Femur (tissue), 1 donor: ENCODE data around the gene DPP6.
A peak's percentile ranks its signal among the peaks of the same experiment; 100 is the strongest.

Source experiments
- DNase-seq: peaks from one replicate; pipeline ENCODE4 v3.0.0-alpha.2; 2017

Gene DPP6

GRCh38 chr7:154345093-154345492 is 292.9 kb downstream of the DPP6 start:
- DNase-seq: no peak

GRCh38 chr7:154347700-154348266 is 295.6 kb downstream of the DPP6 start:
- no peak for DNase-seq

DNA sequence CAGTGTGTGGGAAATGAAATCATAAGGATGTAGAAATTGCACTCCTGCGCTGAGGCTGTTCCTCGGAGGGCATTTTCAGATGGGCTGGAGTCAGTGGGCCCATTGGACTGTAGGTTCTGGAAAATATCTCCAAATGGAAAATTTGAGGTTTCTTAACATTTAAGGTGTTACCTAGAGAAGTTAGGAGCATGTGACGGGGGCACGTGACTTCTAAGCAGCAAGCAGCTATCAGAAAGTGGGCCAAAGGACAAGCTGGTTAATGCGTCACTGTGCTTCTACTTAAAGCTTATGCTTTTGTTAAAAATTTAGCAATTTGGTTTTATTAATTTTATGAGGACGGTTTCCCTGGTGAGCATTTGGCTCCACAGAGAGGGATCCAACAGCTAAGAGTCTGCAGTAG is 298.7 kb downstream of the DPP6 start:
- DNase-seq: no peak

GRCh38 chr7:154353355-154353767 is 301.2 kb downstream of the DPP6 start:
- no peak for DNase-seq

DNA sequence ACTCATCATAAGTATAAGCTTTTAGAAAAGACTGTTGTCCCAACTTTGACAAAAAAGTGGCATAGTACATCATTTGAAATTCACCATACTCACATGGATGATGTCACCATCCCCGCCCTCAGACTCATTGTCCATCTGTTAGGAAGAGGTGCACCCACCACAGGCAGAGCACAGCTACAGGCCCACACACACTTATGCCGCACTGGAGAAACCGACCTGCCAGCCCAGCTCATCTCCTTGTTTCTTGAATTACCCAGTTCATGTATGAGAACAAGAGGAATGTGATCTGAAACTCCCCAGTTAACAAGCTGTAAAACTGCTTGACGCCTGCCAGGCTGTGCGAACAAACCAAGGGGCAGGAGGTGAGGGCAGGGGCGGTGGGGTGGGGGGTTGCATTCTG is 312.0 kb downstream of the DPP6 start:
- DNase-seq: no peak

DNA sequence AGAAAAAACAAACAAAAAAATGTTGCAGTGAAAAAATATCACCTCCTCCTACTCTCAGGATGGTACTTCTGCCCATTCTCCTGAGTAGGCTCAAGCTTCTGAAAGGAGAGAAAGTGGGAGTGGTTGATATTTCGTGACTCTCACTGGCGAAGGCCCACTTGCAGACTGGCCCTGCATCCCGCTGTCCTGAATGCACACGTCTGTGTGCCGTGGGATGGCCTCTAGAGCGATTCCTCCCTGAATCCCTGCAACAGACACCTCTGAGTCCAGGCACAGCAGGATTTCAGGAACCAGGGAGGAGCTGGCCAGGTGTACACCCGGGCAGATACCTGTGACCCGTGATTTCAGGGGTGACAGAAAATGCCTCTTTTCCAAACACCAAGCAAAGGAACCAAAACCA is 319.2 kb downstream of the DPP6 start:
- no peak for DNase-seq

- DNase-seq: no peak
These were observed 319.9 kb downstream of the DPP6 start for GRCh38 chr7:154372011-154372601.

GRCh38 chr7:154373956-154374355 is 321.8 kb downstream of the DPP6 start:
- no peak for DNase-seq

- DNase-seq: peak; percentile 26
These were observed 323.8 kb downstream of the DPP6 start for GRCh38 chr7:154375956-154376355.

DNA sequence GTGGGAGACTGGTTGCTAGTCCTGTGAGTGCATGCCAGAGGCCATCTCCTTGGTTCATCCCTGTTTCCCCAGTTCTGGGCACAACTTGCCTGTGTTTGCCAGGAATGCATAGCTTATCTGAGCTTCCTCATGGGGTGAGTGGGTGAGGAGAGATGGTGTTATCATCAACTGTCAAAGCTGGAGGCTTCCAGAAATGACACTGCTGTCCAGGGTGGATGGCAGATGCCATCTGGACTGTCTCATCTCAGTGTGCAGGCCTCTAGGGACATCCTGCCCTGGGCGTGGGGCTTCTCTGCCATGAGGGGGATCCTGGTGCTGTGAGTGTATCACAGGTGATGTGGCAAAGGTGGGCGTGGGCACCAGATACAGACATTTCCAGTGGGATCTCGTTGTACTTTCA is 328.6 kb downstream of the DPP6 start:
- DNase-seq: no peak

- no peak for DNase-seq
These were observed 330.8 kb downstream of the DPP6 start for GRCh38 chr7:154383045-154383444.

DNA sequence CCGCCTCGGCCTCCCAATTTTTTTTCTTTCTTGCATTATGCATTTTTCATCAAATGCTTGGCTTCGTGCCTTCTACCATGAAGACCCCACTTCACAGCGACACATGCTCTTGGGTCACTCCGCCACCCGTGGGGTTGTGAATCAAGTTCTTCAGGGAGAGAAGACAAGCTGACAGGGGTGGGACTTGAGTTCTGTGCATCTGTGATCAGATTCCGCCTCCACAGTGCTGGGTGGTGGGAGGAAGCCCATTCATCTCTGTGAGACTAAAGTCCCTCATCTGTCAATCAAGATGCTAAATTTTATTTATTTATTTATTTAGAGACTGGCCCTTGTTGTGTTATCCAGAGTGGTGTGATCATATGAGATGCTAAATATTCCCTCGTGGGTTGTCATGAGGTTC is 333.0 kb downstream of the DPP6 start:
- DNase-seq: no peak

- DNase-seq: no peak
These were observed 335.1 kb downstream of the DPP6 start for GRCh38 chr7:154387252-154387651.

- DNase-seq: no peak
These were observed 336.2 kb downstream of the DPP6 start for GRCh38 chr7:154388412-154388811.

DNA sequence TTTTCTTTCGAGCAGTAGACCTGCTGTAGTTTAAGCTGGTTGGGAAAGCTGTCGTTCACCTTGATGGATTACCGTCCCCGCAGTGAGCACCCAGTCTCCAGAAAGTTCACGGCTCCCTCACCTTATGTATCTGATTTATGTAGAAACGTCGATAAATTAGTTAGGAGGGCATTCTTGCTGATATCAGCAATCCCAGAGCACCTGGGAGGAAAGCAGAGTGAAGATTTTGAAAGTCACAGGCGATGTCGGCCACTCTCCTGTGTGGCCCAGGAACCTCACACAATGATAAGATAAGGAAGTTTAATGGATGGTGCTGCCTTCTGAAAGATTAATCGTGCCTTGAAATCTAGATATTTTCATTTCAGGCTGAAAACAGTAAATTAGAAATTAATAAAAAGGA is 336.8 kb downstream of the DPP6 start:
- no peak for DNase-seq

- DNase-seq: no peak
These were observed 338.8 kb downstream of the DPP6 start for GRCh38 chr7:154390961-154391360.

GRCh38 chr7:154394804-154395203 is 342.6 kb downstream of the DPP6 start:
- no peak for DNase-seq

DNA sequence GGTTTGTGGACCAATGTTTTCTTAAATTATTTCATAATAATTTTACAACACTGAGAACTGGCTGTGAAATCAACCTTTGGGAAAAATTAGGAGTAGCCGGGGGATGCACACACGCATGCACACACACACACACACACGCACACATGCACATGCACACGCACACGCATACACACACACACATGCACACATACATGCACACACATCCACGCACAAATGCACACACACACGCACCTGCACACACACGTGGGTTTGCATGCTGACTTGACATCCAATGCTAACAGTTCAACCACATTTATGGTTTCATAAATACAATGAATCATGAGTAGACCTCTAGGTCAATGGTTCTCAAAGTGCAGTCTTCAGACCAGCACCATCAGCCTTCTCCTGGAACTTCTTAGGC is 354.1 kb downstream of the DPP6 start:
- no peak for DNase-seq

DNA sequence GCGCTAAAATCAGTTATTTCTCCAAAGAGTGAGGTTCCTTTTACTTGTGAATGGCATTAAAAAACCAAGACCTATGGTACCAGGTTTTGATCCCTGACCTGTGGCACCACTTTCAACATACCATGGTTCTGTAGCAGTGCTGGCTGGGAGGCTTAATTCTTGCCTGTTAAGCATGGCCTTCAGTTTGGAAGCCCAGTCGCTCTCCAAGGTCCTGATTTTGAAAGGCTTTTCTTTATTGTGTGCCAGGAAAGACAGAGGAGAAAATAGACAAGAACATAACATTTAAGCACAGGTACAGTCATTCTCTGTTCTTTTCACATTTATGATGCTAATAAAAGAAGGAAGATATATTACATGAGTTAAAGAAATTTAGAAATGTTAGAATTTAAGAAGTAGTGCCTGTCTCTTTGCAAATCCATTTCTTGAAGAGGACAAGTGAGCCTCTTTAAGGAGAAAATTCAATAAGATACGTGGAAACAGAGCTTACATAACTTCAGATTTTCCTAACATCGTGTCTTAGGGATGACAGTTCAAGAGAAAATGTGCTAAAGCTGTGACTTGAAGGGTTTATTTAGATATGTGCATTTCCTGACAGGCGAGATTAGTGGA is 357.6 kb downstream of the DPP6 start:
- DNase-seq: peak; percentile 24

GRCh38 chr7:154412105-154412504 is 359.9 kb downstream of the DPP6 start:
- no peak for DNase-seq

- DNase-seq: no peak
These were observed 363.7 kb downstream of the DPP6 start for GRCh38 chr7:154415709-154416399.

DNA sequence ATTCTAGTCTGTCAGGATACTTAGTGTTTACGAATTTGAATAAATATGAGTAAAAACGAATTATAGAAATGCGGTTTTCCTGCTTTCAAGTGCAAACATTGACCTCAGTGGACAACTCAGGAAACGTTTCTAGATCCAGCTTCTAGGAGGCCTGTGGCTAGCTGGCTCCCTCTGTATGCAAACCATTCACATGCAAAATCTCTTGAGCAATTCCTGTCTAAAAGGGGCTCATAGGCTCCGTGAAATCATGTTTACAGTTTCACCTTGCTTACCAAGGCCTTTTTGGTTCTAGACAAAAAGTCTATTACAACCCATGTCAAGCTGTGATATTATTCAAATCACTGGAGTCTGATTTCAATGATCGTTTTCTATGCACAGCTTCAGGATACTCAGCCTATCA is 364.5 kb downstream of the DPP6 start:
- DNase-seq: no peak

DNA sequence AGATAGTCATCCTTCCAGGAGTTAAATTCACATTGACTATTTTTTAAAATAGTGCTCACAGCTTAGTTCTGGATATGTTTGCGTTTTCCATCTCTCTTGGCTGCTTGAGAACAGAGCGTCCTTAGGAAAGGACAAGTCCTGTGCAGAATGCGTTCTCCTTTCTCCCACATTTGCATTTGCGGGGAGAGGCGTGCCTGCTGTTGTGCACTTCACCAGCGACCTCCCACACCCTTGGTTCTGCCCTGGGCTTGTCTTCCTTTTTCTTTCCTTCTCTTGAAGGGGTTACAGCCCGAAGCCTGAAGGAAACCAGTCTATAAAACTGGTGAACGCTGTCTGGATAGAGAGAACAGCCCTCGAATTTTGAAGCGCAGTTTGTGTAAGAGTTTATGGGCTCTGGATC is 367.1 kb downstream of the DPP6 start:
- DNase-seq: no peak

GRCh38 chr7:154423231-154423630 is 371.0 kb downstream of the DPP6 start:
- DNase-seq: peak; percentile 32
